Measurements from ENCODE around the gene CTTNBP2. TPM values are rescaled to one million over a fixed set of nuclear protein-coding genes. Genes with fewer than 3 reads are reported as not detected.

Gene CTTNBP2
- total and polyA plus RNA-seq, 2 of the 4 experiments (the other 2 are of a cell fraction) = 6.6 to 11.3 TPM

GRCh38 chr7:117692338-117692737 lies 180.9 kb downstream of the CTTNBP2 start:
- intact Hi-C loops (cut with micrococcal nuclease) (no loop called here), in situ Hi-C loops (cut with MboI; ENCODE audit: low sequenced_read_pairs) (no loop called here), dilution Hi-C loops (cut with HindIII; ENCODE audit: low sequenced_read_pairs, unreplicated experiment) (no loop called here)
- Histone ChIP-seq H3K27me3 (ENCODE audit: control insufficient read depth, insufficient read depth, low read length) (no peaks in the 10 kb centered on the region), H2AK9ac (replicated peaks; ENCODE audit: low read depth, low read length, poor library complexity) (no peak overlapping the region), H2BK5ac (ENCODE audit: low read depth, low read length, poor library complexity, severe bottlenecking) (no peak overlapping the region), H4K91ac (ENCODE audit: insufficient read depth, low read depth, low read length) (no peak overlapping the region), H3K27ac (ENCODE audit: insufficient read depth, low read length) (no peak overlapping the region), H4K8ac (ENCODE audit: low read depth in 2 of 2, low read length in 2 of 2) (no peak overlapping the region), H3K4ac (ENCODE audit: low read depth, low read length) (no peak overlapping the region), H3K9ac (ENCODE audit: low read depth, low read length) (no peak overlapping the region), H3K4me3 (ENCODE audit: insufficient read depth, low read depth, low read length) (no peak overlapping the region), H3K4me2 (ENCODE audit: low read depth, low read length) (no peak overlapping the region), H2BK20ac (ENCODE audit: low read depth, low read length) (no peak overlapping the region), H3K4me1 (ENCODE audit: control insufficient read depth, insufficient read depth, low read length) (no peaks in the 10 kb centered on the region), H4K20me1 (ENCODE audit: insufficient read depth, low read length) (no peaks in the 10 kb centered on the region), H3K56ac (ENCODE audit: extremely low read depth, insufficient read depth, low read length) (no peak overlapping the region), H2AFZ (replicated peaks; ENCODE audit: low read length, poor library complexity) (no peak overlapping the region), H3K9me3 (ENCODE audit: control insufficient read depth, insufficient read depth, low read length) (no peaks in the 10 kb centered on the region), H3K36me3 (ENCODE audit: control insufficient read depth, insufficient read depth, low read length) (no peaks in the 10 kb centered on the region), H2BK120ac (ENCODE audit: low read depth, low read length) (no peak overlapping the region), H2AK5ac (ENCODE audit: low read depth, low read length) (no peak overlapping the region), H3K79me1 (ENCODE audit: low read depth in 1 of 2, low read length in 2 of 2) (no peaks in the 10 kb centered on the region), H3K9me1 (ENCODE audit: insufficient read depth, low read length) (no peaks in the 10 kb centered on the region), H3K18ac (ENCODE audit: low read depth, low read length) (no peak overlapping the region), H4K5ac (ENCODE audit: low read depth, low read length) (no peak overlapping the region), H3K14ac (replicated peaks; ENCODE audit: low read depth, low read length) (no peak overlapping the region), H2BK15ac (ENCODE audit: low read depth, low read length) (no peak overlapping the region), H3K23ac (ENCODE audit: low read depth, low read length) (no peak overlapping the region)
- ATAC-seq (ENCODE audit: low read depth) (no peak), DNase-seq (no peak)
- CTCF ChIA-PET = no interaction called here
- no peak for TF ChIP-seq NFE2L2 (IDR thresholded peaks at IDR 0.05; ENCODE audit: low read depth, low read length)
- TF ChIP-seq MXI1 (IDR thresholded peaks at IDR 0.05; ENCODE audit: borderline replicate concordance, low read depth, low read length) = no peak
- no peak for TF ChIP-seq MAFK (IDR thresholded peaks at IDR 0.05; ENCODE audit: low read depth, low read length)
- TF ChIP-seq FOS (IDR thresholded peaks at IDR 0.05; ENCODE audit: low read depth, low read length) = no peak
- no peak for TF ChIP-seq CEBPB (IDR thresholded peaks at IDR 0.05; ENCODE audit: low read depth, low read length)
- TF ChIP-seq, protein P1, sequence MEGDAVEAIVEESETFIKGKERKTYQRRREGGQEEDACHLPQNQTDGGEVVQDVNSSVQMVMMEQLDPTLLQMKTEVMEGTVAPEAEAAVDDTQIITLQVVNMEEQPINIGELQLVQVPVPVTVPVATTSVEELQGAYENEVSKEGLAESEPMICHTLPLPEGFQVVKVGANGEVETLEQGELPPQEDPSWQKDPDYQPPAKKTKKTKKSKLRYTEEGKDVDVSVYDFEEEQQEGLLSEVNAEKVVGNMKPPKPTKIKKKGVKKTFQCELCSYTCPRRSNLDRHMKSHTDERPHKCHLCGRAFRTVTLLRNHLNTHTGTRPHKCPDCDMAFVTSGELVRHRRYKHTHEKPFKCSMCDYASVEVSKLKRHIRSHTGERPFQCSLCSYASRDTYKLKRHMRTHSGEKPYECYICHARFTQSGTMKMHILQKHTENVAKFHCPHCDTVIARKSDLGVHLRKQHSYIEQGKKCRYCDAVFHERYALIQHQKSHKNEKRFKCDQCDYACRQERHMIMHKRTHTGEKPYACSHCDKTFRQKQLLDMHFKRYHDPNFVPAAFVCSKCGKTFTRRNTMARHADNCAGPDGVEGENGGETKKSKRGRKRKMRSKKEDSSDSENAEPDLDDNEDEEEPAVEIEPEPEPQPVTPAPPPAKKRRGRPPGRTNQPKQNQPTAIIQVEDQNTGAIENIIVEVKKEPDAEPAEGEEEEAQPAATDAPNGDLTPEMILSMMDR (conservative IDR thresholded peaks at IDR 0.05; ENCODE audit: low read depth, low read length) = no peak
- TF ChIP-seq RAD21 (IDR thresholded peaks at IDR 0.05; ENCODE audit: low read length) = no peak
- TF ChIP-seq CHD1 (IDR thresholded peaks at IDR 0.05; ENCODE audit: low read depth, low read length) = no peak
- no peak for TF ChIP-seq POLR2A (IDR thresholded peaks at IDR 0.05; ENCODE audit: low read depth, low read length)
- no peak for TF ChIP-seq SMC3 (IDR thresholded peaks at IDR 0.05; ENCODE audit: low read depth, low read length)
- TF ChIP-seq USF2 (IDR thresholded peaks at IDR 0.05; ENCODE audit: low read depth, low read length) = no peak
- POLR2A ChIA-PET (ENCODE audit: unreplicated experiment) = no interaction called here
- BruUV-seq (replicated peaks) = no TSS peak
- no CpG with 5 or more reads among the region's 7 CpGs for WGBS, 2 experiments (ENCODE audit: extremely low coverage in 2 of 2, insufficient read length in 1 of 2)
